ENCODE results near the gene CORO1C. TPM values are rescaled to one million over a fixed set of nuclear protein-coding genes. Genes with fewer than 3 reads are reported as not detected.

The CORO1C gene
- total and polyA plus RNA-seq, 9 of the 15 experiments (the other 6 are each of a cell fraction or from before 2014, with no cell fraction given), result 55.2 to 280 (median 150) TPM

- intact Hi-C loops (cut with micrococcal nuclease), result no loop called here
- DNase-seq (ENCODE audit: extremely low read depth in 1 of 4, low spot score in 3 of 4), result no peak
- H3K9ac ChIP-seq (ENCODE audit: insufficient read depth in 1 of 2, low read depth in 2 of 2, low read length in 2 of 2), result no peak overlapping the region
- no peaks in the 10 kb centered on the region for H3K9me1 ChIP-seq (ENCODE audit: control insufficient read depth, insufficient read depth, low read length)
- BruUV-seq (replicated peaks), result no TSS peak
- no peak overlapping the region for H2AFZ ChIP-seq (ENCODE audit: low read depth, low read length)
- H3K9me3 ChIP-seq (replicated peaks; ENCODE audit: control insufficient read depth, insufficient read depth, low read depth, low read length), result no peaks in the 10 kb centered on the region; the same call in 1 of the 2 replicates
- CTCF ChIA-PET (ENCODE audit: low intra/inter-chr PET ratio), result no interaction called here
- 97% methylated on average over 10 of the region's 10 CpGs for WGBS (ENCODE audit: insufficient coverage, low coverage, missing lambda C conversion rate)
- peaks cover 0 to 2% of the 10 kb centered on the region in 2 experiments; a peak in 1 of 5 replicates for H3K4me1 ChIP-seq (replicated peaks in 1 of 2; ENCODE audit: control insufficient read depth in 2 of 2, insufficient read depth in 2 of 2, low read length in 2 of 2)
- no peak overlapping the region for H3K4me3 ChIP-seq
- POLR2A ChIA-PET, result no interaction called here
- H3K27ac ChIP-seq (ENCODE audit: extremely low read depth, low read depth, low read length), result no peak overlapping the region
- H3K79me2 ChIP-seq (ENCODE audit: control insufficient read depth, insufficient read depth, low read length), result peaks cover 16% of the 10 kb centered on the region
- H4K20me1 ChIP-seq (replicated peaks; ENCODE audit: control insufficient read depth, insufficient read depth, low read length), result no peaks in the 10 kb centered on the region; the same call in 1 of the 2 replicates
- H3K27me3 ChIP-seq (ENCODE audit: control insufficient read depth in 2 of 2, insufficient read depth in 2 of 2, low read length in 2 of 2), result no peaks in the 10 kb centered on the region
- ATAC-seq, result no peak
- in situ Hi-C loops (cut with MboI), result no loop called here
- H3K4me2 ChIP-seq (ENCODE audit: insufficient read depth, low read length), result no peak overlapping the region
- peaks cover 74% of the 10 kb centered on the region for H3K36me3 ChIP-seq (ENCODE audit: control insufficient read depth, insufficient read depth, low read length)
- no peak for FAIRE-seq
- TF ChIP-seq ZNF830 (CRISPR knock-in tag; IDR thresholded peaks at IDR 0.05) (no peak), NUFIP1 (IDR thresholded peaks at IDR 0.05; ENCODE audit: partially characterized antibody) (no peak), FOS (IDR thresholded peaks at IDR 0.05; ENCODE audit: extremely low read depth, insufficient read length) (no peak), SPI1 (IDR thresholded peaks at IDR 0.05; ENCODE audit: borderline replicate concordance, low read depth, low read length) (no peak), CC2D1A (IDR thresholded peaks at IDR 0.05) (no peak), FOXP4 (CRISPR knock-in tag; IDR thresholded peaks at IDR 0.05; ENCODE audit: borderline replicate concordance) (no peak), NFATC3 (IDR thresholded peaks at IDR 0.05) (no peak), CREB5 (CRISPR knock-in tag; IDR thresholded peaks at IDR 0.05) (no peak), THRA (IDR thresholded peaks at IDR 0.05) (no peak), XRCC5 (IDR thresholded peaks at IDR 0.05; ENCODE audit: low read depth, low read length) (no peak), PBX2 (CRISPR knock-in tag; IDR thresholded peaks at IDR 0.05; ENCODE audit: low read depth) (no peak), PBX2 (tag; conservative IDR thresholded peaks at IDR 0.05; ENCODE audit: low read depth) (no peak), NR0B1 (IDR thresholded peaks at IDR 0.05; ENCODE audit: partially characterized antibody) (no peak), ZNF445 (CRISPR knock-in tag; IDR thresholded peaks at IDR 0.05; ENCODE audit: low read depth) (no peak)
Measured at GRCh38 chr12:108657130-108657745, 74.1 kb downstream of the CORO1C start.
